DOHH2 (cell line): ENCODE measurements around the gene GOLGA6L25.
"Not testable (repeated sequence)": the region's sequence is repeated elsewhere in the genome, so short reads cannot be mapped to it uniquely, and the experiment has no call there.

ENCODE experiments used
- CTCF ChIP-seq: fragments of 200-600 bp; sonication (generic); IDR thresholded peaks from one replicate; pipeline ENCODE4 v1.5.1; 2014; ENCODE audit warnings: antibody characterized with exemption, mild to moderate bottlenecking, low read depth, low read length; ENCODE audit not compliant: poor library complexity, severe bottlenecking
- EZH2phosphoT487 ChIP-seq: fragments of 200-600 bp; sonication (generic); IDR thresholded peaks from 2 replicates; pipeline ENCODE4 v1.6.1; 2017; ENCODE audit warnings: borderline replicate concordance, mild to moderate bottlenecking, antibody characterized with exemption, low read length, moderate library complexity, mixed read lengths

DNA sequence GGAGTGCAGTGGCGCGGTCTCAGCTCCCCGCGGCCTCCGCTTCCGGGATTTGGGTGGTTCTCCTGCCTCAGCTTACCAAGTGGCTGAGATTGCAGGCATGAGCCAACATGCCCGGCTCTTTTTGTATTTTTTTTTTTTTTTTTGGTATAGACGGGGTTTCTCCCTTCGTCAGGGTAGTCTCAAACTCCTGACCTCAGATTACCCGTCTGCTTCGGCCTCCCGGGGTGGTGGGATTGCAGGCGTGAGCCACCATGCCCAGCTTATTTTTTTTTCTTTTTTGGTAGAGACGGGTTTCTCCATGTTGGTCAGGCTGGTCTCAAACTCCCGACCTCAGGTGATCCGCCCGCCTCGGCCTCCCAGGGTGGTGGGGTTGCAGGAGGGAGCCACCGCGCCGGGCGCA lies 39.2 kb upstream of the GOLGA6L25 start:
- TF ChIP-seq CTCF, EZH2phosphoT487: not testable (repeated sequence)
